DMS 273 treated with DMSO at 0.1 percent for 48 hours (cell line): ENCODE results near the gene NELFE.
"Not testable (repeated sequence)": the region's sequence is repeated elsewhere in the genome, so short reads cannot be mapped to it uniquely, and the experiment has no call there.

Source experiments
- DNase-seq: peaks from one replicate; lab custom pipeline; 2025; lab: John Stamatoyannopoulos, UW

Gene NELFE

DNA sequence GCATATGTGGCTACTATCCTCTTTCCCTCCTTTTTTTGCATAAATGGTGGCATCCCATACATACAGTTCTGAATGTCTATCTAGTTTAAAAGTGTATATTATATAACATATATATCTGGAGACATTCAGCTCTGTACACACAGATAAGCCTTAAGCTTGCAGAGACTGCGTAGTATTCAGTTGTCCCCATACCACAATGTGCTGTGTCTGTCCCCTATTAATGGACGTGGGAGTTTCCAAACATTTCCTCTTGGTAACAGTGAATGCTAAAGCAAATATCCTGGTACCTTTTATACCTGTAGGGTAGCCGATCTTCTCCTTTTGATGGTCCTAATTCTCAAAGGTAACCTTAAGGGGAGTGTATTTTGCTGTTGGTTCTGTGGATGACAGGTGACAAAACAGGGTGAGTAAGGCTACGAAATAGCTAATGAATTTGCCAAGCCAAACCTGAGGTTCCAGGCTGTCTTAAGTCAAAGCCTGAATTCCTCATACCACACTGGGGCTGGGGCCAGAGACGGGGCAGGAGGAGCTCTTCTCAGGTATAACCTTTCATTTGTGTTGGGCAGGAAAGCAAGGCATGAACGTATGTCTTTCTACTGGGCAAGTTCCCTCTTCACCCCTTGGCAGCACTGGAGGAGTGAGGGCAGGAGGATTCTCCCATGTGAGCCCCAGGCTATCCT lies 39.0 kb downstream of the NELFE start:
- no peak for DNase-seq

DNA sequence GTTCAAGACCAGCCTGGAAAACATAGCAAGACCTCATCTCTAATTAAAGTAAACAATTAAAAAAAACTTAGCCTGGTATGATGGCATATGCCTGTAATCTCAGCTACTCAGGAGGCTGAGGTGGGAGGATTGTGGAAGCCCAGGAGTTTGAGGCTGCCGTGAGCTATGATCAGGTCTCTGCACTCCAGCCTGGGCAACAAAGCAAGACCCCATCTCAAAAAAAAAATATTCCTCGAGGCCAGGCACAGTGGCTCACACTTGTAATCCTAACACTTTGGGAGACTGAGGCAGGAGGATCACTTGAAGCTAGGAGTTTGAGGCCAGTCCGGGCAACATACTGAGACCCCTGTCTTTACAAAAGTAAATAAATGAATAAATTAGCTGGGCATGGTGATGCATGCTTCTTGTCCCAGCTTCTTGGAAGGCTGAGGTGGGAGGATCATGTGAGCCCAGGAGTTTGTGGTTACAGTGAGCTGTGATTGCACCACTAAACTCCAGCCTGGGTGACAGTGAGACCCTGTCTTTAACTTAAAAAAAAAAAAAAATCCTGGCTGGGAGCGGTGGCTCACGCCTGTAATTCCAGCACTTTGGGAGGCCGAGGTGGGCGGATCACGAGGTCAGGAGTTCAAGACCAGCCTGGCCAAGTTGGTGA lies 40.6 kb downstream of the NELFE start:
- no peak for DNase-seq

DNA sequence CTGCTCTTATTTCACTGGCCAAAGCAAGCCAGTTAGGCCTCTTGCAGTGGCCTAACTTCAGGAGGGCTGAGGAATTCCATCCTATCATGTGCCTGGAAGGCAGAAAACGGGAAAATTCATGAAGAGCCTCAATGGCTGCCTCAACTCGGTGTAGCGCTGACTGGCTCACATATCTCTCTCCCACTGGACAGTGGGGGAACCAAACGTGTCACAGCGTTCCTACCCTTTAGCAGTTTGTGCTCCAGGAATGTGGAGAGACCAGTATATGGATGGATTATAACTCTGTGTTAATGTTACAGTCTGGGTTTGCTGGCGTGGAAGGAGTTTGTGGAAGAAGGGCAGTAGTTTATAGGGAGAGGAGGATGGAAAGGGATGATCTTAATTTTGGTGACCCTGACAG lies 43.0 kb downstream of the NELFE start:
- no peak for DNase-seq

DNA sequence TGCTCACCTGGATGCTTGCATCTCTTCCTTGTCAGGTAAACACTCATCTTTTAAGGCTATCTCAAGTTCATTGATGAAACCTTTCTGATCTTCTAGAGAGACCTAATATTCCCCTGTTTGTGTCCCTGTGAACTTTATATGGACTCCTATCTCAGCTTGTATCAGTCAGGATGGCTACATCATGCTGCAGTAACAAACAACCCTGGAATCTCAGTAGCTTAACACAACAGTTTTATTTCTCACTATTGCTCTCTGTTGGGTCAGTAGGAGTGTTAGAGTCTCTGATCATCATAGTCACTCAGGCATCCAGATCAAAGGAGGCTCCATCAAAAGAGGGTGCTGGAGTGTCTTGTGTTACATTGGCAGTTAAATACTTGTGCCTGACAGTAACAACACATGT lies 43.4 kb downstream of the NELFE start:
- DNase-seq = no peak

DNA sequence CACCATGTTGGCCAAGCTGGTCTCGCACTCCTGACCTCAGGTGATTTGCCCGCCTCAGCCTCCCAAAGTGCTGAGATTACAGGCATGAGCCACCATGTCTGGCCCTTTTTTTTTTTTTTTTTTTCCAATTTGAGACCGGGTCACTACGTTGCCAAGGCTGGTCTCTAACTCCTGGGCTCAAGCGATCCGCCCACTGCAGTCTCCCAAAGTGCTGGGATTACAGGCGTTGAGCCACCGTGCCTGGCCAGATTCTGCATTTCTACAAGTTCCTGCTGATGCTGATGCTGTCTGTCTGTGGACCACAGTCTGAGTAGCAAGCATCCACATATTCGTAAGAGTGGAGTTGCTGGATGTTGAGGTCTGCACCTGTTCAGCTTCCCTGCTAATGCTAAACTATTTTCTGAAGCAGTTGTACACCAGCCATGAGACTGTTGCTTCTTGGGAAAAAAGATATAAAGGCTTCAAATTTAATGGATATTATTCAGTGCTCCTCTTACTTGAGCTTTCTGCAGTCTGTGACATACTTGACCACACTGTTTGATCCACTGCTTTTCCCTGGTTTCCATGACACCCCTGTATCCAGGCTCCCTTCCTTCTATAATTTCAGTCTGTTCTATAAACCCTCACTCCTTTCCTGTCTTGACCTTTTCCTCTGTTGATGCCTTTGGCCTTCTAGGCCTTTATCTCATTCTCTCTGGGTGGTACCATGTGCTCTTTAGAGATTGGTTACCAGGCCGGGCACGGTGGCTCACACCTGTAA lies 46.8 kb downstream of the NELFE start:
- no peak for DNase-seq

DNA sequence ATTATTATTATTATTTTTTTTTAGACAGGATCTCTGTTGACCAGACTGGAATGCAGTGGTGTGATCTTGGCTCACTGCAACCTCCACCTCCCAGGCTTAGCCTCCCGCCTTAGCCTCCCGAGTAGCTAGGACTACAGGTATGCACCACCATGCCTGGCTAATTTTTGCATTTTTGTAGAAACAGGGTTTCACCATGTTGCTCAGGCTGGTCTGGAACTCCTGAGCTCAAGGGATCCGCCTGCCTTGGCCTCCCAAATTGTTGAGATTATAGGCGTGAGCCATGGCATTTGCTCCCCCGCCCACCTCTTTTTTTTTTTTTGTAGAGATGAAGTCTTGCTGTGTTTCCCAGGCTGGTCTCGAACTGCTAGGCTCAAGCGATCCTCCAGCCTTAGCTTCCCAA lies 49.5 kb downstream of the NELFE start:
- not testable (repeated sequence) for DNase-seq

DNA sequence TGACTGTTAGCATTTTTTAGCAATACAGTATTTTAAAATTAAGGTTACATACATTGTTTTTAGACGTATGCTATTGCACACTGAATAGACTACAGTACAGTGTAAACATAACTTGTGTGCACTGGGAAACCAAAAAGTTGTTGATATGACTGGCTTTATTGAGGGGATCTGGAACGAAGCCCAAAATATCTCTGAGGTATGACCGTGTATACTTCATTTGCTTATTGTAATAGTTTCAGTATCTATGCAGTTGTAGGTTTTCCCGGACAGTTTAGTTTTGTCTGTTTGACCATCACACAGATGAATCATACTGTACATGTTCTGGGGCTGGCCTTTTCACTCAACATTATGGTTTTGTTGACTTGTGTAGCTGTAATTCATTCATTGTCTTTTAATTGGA lies 50.0 kb downstream of the NELFE start:
- DNase-seq = no peak

DNA sequence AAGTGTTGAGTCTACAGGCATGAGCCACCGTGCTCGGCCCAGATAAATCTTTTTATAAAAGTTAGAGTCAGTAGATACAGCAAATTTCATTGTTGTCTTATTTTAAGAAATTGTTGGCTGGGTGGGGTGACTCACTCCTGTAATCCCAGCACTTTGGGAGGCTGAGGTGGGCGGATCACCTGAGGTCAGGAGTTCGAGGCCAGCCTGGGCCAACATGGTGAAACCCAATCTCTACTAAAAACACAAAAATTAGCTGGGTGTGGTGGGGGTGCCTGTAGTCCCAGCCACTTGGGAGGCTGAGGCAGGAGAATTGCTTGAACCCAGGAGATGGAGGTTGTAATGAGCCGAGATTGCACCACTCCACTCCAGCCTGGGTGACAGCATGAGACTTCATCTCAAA lies 50.5 kb downstream of the NELFE start:
- not testable (repeated sequence) for DNase-seq

DNA sequence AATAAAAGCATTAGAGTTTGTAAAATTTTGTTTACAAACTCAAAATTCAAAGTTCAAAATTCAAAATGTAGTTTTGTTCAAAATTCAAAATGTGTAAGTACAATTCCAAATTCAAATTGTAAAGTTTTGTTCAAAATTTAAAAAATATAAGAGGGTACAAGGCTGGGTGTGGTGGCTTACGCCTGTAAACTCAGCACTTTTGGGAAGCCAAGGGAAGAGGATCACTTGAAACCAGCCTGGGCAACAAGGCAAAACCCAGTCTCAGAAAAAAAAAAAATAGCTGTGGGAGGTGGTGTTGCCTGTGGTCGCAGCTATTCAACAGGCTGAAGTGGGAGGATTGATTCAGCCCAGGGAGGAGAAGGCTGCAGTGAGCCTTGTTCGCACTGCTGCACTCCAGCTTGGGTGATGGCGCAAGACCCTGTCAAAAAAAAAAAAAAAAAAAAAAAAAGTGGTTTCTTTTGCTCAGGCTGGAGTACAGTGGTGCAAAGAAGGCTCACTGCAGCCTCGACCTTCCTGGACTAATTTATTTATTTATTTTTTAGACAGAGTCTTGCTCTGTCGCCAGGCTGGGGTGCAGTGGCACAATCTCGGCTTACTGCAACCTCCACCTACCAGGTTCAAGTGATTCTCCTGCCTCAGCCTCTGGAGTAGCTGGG lies 51.5 kb downstream of the NELFE start:
- no peak for DNase-seq

DNA sequence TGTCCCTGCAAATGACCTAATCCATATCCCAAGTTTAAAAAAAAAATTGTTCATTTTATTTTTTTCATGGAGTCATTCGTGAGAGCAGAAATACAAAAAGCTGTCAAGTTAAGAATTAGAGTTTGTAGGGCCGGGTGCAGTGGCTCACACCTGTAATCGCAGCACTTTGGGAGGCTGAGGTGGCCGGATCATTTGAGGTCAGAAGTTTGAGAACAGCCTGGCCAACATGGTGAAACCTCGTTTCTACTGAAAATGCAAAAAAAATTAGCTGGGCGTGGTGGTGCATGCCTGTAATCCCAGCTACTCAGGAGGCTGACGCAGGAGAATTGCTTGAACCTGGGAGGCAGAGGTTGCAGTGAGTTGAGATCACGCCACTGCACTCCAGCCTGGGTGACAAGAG lies 52.0 kb downstream of the NELFE start:
- not testable (repeated sequence) for DNase-seq

DNA sequence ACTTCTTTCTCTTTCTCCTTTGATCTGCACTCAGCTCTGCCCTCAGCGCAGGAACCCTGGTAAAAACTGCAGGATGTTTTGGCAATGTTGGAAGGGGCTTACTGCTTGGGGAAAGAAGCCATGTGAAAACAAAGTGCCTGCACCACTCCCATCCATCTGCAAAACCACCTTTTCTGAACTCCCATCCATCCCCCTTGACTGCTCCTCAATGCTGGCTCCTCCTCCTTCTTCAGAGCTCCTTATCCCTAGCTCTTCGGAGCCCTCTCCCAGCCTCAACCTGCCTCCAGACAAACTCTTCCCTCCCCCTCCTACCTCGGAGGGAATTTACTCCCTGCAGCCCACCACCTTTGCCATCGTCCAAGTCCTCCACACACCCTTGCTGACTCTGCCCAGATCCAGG lies 52.6 kb downstream of the NELFE start:
- DNase-seq = no peak

DNA sequence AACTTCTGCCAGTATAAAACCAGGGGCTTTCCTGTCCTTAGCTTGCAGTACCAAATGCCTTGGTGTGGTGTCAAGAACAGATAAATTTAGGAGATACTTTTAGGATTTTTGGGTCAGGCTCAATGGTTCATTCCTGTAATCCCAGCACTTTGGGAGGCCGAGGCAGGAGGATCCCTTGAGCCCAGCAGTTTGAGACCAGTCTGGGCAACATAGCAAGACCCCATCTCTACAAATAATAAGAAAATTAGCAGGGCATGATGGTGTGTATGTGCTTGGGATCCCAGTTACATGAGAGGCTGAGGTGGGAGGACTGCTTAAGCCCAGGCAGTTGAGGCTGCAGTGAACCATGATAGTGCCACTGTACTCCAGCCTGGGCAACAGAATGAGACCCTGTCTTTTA lies 53.7 kb downstream of the NELFE start:
- no peak for DNase-seq

DNA sequence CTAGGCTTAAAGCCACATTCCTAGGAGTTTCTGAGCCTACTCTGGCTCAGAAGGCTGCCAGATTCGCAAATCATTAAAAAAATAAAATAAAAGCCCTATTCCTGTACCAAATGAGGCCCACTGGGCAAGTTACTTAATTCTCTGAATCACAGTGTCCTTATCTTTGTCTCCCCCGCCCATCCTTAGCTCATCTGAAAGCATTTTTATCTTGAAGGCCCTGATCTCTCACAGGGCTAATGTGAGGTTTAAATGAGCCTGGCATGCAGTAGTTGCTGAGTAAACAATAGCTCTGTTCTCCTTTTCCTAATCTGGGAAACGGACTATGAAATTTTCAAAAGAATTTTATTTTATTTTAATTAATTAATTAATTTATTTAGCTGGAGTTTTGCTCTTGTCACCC lies 54.8 kb downstream of the NELFE start:
- no peak for DNase-seq
